ENCODE results near the gene SARDH.

Gene SARDH

DNA sequence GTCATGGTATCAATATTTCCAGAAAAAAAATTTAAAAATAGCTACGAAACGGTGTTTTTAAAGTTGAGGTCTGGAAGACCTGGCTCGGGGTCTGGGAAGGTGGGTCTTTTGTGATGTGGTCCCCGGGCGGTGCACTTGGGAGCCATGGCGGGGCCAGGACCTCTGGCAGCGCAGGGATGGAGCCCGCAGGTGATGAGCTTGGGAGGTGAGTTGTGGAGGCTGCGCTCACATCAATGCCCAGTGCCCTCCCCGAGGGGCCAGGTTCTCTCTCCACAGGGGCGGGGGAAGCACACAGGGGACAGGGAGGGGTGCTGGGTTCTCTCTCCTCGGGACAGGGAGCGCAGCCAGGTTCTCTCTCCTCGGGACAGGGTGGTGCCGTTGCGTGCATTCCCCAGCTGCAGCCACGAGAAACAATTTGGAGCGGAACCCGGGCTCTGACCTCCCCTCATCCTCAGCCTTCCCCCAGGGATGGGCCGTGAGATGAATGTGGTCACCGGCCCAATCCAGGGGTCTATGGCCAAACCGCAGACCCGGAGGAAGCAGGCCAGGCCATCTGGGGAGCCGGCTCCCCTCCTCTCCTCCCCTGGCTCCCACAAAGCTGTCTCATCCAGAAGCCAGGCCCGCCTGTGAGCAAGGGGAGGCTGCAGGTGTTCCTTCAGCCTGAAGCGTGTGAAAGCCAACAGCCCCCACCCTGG is 76.2 kb downstream of the SARDH start:
- no peak for DNase-seq

DNA sequence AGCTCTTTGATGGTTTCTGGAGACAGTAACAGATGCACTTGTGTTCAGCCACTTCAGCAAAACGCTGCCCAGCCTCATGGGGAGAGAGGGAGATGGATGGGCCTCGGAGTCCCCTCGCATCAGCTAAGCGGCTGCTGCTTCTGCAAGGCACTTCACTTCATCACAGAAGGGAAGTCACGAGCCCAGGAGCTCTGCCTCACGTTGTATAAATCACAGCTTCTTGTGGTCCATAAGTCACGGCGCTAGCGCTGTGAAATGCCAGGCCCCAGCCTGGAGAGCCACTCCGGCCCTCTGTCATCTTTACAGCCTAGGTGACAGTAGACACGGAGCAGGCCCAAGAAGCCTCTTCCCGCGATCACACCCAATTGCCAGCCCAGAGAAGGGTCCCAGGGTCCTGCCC is 78.6 kb downstream of the SARDH start:
- DNase-seq, result no peak

DNA sequence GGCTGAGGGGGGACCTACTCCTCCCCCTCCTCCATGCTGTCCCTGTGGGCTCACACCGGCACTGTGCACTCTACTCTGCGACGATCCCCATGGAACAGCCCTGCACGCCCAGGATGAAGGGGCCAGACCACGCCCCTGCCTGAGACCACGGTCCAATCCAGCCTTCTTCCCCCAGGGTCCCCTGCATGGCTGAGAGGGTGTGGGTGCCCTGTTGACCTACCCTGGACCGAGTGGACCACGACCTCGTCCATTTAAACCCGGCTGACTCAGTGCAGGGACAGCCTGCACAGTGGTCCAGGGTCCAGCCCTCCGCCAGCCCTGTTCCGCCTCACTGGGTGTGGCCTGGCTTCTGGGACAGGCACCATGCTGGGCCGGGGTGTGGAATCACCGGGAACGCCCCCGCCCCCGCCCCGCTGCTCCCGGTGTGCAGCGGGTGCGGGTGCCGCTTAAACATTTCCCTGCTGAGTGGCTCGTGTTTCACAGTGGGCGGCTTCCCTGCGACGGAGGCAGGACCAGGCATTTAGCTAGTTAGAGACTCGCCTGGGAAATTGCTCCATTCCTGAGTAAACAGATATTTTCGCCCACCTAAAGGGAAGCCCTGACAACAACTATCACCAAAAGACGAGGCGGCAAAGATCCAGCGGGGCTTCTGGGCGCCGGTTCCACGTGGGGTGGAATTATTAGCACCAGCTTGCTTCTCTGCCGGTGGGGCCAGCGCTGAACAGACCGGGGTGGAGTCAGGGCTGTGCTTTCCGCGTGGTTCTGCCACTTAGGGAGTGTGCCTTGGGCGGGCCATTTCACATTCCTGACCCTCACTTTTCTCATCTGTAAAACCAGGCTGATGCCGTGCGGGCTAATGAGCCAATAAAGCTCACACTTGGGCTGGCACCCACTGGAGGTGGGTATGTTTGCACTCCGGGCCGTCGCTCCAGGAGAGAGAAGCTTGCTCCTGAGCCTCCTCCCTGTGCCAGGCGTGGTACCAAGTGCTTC is 79.4 kb downstream of the SARDH start:
- DNase-seq, result no peak

DNA sequence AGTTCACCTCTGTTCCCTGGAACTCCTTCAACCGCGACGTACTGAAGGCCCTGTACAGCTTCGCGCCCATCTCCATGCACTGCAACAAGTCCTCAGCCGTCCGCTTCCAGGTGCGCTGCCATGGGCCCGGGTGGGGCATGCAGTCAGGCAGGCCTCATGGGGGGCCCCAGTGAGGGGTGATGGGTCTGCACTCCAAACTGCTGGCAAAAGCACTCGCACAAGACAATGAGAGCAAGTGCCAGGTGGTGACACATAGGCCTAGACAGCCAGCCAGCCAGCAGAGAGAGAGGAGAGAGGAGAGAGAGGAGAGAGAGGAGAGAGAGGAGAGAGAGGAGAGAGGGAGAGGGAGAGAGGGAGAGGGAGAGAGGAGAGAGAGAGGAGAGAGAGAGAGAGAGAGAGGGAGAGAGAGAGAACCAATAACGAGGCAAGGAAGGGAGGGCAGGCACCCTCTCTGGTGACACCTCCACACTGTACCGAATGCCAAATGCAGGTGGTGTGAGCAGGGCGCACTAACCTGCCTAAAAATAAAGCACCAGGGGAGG is 81.0 kb downstream of the SARDH start:
- no peak for DNase-seq

DNA sequence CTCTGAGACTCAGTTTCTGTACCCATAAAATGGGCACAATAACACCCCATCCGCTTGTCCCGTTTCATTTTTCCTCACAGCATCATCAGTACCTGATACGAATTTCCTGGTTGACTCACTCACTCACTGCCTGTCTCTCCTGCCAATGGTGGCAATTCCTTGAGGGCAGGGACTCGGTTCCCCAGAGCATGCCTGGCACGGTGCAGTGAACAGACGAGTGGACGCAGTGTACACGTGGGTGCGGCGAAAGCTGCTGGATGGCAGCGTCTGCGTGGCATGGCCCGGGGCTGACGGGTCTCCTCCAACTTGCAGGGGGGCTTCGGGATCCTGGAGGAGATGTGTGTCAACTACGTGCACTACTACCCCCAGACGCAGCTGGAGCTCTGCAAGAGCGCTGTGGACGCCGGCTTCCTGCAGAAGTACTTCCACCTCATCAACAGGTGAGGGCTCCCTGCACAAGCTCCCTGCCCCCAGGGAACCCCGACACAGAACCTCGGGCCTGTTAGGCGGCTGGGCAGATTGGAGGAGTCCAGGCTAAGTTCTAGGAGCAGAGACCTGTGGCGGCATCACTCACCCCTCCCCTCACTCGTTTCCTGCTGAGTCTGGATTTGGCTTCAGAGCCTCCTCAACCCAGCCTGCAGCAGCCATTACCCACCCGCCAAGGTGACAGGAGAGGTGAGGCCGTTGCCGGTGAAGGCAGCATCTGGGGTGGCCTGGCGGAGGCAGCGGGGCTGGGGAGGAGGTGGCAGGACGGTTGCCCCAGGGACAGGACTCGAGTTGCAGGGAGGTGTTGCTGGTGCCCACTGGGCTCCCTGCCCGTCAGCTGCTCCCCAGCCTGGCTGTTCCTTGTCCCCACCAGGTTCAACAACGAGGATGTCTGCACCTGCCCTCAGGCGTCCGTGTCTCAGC is 81.7 kb downstream of the SARDH start:
- peak; percentile 8 for DNase-seq

DNA sequence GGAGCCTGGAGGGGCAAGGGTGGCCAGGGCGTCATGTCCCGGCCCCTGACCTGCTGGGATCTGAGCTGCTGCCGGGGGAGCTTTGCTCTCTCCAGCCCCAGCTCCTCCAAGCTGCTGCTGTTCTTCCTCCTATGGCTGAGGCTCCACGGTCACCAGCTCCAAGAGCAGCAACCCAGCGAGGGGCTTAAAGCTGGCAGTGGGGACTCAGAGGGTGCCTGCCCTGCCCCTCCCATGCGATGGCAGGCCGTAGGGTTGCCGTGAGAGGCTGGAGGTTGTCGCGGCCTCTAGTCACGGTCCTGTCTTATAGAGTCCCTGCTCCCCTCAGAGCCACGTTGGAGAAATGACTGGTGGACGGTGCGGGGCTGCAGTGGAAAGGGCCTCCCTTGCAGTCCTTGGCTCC is 82.5 kb downstream of the SARDH start:
- no peak for DNase-seq

DNA sequence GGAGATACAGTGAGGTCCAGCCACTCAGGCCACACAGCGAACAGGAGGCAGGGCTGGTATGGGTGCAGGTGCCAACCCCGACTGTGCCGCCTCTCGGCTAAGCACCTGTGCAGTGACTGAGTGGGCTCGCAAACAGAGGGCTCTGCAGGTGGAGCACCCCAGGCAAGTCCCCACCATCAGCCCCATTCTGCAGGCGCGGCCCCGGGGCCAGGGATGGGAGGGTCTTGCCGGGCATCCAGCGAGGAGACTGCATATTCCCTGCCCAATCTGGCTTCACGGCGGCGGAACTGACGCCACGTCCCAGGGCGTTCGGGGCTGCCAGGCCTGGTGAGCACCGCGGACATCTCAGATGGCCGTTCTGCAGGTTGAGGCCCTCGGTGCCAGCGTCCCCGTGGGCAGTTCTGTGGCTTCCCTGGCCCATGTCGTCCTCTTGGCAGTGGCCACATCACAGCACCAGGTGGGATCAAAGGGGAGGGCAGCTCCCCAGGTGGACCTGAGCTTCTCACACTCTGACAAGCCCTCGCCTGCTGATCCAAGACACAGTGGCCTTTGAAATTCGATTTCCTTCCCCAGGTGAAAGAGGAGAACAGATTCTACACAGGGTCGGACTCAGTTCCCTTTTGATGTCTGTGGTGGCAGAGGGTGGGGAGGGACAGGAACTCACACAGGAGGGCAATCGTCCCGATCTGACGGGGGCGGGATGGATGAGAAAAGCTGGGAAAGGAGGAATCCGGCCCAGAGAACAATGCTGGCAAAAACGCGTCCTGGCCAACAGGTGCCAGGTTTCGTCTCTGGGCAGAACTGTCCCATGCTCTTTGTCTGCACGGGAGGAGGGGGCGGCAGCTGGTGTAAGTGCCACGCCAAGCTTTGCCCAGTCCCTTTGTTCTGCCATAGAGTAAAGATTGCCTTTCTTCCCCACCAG is 83.2 kb downstream of the SARDH start:
- DNase-seq, result no peak

DNA sequence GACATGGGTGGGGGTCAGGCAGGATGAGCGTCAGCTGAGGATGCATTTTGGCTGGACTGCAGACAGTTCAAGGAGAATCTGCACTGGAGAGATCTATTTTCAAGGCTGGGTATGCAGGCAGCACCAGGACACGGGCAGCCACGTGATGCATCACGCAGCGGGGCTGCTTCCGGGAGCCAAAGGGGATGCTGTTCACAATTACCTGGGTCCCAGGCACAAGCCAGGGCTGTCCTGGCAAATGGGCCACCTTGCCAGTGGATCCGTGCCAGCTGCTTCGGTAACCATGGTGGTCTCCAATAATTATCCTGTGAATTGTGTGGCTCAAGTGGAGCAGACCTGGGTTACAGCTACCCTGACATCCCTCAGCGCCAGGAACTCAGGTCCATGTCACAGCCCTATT is 84.5 kb downstream of the SARDH start:
- no peak for DNase-seq

DNA sequence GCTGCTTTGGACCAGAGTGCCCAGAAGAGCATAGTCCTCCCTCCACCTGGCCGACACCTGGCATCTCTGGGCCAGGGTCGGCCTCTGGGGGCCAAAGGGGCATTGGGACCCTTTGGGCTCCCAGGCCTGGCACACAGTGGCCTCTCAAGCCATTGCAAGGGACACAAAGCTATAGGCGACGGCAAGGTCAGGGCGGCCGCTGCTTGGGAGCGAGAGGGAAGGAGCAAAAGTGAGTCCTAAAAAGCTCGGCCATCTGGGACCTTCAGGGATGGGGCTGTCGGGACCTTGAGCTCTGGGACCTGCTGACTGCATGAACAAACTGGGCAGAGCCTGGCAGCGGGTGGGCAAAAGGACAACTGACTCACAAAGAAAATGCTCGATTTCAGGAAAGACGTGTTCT is 88.1 kb downstream of the SARDH start:
- no peak for DNase-seq

DNA sequence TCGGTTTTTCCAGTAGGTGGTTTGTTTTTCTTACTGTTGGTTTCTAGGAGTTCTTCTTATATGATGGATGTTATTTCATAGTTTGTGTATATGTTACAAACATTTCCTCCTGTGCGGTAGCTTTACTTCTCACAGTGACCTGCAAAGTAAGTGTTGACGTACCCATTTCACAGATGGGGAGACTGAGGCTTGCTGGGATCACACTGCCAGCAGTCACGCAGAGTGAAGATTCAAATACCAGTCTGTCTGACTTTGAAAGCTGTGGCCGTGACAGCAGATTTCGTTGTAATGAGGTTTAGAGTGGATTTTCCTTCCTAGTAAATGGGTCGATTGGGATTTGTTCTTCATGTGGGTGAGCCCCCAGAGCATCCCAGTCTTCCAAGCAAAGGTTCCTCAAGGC is 89.0 kb downstream of the SARDH start:
- DNase-seq, result no peak

DNA sequence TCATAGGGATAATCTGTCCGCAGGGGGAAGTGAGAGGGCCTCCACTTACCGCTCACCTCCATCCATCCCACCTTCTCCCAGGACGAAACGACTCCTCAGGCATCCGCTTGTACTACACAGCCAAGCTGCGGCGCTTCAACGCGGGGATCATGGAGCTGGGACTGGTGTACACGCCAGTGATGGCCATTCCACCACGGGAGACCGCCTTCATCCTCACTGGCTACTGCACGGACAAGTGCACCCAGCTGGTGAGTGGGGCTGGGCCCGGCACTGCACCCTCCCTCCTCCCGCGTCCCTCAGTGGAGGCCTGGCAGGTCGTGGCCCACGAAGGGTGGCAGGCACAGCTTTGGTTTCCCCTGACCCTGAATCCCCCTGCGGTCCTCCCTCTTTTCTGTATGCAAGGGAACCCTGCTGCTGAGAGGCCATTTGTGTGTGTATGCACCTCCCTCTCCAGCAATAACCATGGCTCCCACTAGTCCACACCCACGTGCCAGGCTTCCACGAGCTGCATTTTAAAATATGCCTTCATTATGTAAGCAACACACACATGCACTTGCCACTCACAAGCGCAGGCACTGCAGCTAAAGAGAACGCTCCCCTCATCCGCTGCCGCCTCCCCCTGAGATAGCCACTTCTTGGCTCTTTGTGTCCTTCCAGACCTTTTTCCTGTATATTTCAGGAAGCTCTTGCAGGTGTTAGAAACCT is 90.2 kb downstream of the SARDH start:
- no peak for DNase-seq

DNA sequence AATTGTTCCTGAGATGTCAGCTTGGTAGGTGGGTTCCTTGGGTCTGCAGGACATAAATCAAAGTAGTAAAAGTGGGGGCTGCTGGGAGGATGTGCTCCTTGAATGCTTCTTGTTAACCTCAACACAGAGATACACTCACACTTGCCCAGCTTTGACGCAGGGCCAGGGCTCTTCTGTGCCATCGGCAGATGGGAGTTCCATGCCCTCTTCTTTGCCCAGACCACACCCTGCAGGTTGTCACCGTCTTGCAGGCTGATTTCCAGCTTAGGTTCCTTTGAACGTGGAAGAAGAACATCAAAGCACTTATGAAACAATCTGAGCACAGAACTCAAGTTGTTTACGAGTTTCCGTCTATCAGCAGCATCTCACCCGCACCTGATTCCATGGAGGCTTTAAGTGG is 91.0 kb downstream of the SARDH start:
- no peak for DNase-seq

DNA sequence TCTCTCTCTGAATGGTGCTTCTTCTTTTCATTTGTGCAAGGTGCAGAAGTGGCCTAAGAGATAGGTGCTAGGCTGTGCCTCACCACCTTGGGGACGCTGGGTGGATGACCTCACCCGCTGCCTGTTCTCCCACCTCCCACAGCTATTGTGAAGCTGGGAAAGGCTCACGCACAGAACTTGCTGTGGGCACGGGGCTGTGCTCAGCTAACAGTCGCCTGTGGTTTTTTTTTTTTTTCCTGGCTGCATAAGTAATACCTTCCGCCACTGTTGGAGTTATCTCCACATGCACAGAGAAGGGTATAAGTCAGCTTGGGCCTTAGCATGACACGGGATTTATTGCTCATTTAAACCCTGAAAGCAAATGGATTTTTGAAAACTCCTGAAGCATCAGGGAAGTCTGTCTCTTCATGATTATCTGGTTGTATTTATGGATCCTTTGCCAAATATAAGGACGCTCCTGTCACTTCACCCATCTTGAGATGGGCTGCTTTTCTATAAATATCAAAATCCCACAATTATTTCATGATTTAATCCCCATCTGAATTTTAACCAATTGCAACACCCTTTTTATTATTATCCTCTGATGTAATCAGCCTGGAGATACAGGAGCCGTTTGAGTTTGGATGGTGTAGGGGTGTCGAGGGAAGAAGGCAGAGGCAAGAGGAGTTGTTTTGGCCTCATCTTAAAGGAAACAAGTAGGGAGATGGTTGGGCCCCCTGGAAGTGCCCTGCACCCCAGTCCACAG is 93.0 kb downstream of the SARDH start:
- no peak for DNase-seq

DNA sequence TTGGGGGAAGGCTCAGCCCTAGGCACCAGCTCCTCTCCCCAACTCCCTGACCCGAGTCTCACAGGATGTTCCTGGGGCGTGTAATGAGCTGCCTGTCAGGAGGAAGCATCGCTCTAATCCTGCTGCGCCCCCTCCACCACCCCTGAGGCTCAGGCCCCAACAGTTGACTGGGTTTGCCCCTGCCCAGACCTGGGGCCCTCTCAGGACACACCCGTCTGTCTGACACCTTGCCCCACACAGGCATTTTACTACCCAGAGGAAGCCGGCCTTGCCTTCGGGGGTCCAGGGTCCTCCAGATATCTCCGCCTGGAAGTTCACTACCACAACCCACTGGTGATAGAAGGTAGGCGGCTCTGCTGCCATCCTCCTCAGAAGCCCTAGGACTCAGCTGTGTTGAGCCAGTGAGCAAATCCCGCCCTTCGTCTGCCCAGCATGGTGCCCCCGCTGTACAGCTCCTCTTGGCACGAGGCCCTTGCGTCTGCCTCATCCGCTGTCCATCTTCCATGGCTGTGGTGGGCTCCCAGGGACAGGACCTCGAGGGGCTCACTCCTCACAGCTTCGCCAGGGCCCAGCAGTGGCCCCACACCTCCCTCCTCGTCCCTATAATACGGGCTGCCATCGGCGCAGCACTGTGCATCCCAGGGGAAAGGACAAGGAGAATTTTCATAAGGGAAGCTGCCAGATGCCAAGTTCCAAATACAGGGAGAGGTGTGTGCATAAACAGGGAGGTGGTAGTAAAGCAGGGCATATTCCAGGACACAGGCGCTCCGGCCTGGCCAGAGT is 94.0 kb downstream of the SARDH start:
- DNase-seq, result no peak

DNA sequence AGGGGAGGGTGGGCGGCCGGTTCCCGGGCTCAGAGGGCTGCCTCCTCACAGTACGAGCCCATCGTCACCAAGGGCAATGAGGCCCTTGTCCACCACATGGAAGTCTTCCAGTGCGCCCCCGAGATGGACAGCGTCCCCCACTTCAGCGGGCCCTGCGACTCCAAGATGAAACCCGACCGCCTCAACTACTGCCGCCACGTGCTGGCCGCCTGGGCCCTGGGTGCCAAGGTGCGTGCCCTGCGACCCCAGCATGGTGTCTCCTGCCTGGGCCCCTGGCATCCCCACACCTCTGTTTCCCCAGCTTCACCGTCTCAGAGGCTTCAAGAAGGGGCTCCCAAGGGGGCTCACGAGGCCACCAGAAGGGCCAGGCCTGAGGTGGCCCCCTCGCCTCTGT is 94.8 kb downstream of the SARDH start:
- no peak for DNase-seq

DNA sequence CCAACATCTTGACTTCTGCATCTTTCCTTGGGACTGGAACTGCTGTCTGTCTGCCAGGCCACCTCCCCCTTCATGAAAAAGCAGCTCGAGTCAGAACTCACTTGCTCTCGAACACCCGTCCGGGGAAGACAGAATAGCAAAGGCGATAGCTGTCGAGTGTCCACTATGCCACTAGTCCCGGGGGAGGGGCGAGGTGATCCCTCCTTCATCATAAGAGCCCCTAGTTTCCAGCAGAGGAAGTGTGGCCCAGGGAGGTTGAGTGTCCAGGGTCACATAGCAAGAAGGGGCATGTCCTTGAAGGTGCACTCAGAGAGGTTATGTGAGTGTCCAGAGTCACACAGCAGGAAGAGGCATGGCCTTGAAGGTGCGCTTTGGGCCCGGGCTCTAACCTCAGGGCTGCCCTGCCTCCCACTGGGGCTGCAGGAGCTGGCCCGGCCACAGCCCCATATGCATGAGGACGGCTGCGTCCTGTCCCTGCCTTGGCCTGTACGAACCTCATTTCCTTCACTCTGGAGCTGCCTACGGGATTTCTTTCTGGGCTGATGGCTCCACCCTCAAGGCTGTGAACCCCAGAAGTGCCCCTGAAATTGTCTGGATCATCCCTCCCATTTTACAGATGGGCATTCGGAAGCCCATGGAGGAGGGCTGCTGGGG is 95.3 kb downstream of the SARDH start:
- no peak for DNase-seq

DNA sequence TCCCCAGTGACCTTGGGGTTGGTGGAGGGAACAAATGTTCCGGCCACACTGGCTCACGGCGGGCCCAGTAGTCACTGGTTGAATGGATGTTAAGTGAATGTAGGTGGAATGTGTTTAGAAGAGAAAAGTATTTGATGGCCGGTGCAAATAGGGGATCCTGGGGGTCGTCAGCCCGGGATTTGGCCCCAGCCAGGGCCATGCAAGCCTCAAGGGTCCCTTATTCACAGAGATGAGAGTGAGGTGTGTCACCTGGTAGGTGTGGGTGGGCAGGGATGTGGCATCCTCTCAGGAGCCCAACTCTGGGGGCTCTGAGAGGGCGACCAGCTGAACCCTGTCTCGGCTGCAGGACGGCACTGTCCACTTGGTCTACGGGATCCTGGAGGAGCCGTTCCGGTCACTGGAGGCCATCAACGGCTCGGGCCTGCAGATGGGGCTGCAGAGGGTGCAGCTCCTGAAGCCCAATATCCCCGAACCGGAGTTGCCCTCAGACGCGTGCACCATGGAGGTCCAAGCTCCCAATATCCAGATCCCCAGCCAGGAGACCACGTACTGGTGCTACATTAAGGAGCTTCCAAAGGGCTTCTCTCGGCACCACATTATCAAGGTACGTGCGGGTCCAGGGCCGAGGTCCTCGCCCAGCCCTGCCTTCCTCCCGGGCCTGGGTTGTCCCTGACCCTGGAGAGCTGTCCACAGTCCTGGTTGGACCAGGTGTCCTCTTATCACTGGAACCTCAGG is 96.1 kb downstream of the SARDH start:
- DNase-seq, result no peak

DNA sequence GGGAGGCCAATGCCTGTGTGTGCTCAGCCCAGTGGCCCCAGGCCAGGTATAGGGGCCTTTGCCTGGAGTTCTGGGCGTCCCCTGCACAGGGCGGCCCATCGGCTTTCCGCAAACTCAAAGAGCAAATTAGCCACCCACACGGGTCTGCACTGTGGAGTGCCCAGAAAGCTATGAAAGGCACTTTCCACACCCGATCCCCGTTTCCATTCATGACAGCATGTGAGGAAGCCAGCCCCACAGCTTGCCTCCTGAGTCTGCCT is 96.8 kb downstream of the SARDH start:
- DNase-seq, result no peak

Measured in activated naive CD4-positive, alpha-beta T cell treated with Interleukin-2 at 50 U/mL for 16 hours (primary cell).